H9 (cell line): ENCODE data around the gene NUDT8. TPM values are rescaled to one million over a fixed set of nuclear protein-coding genes. Genes with fewer than 3 reads are reported as not detected.

Experiments
- DNase-seq: peaks from one replicate; pipeline ENCODE4 v3.0.0-alpha.2; 2017
- H2AFZ ChIP-seq: one replicate; pipeline ENCODE4 v1.6.1; 2013; ENCODE audit warnings: mild to moderate bottlenecking, low read length, control low read depth, moderate library complexity
- H2AK5ac ChIP-seq: 2 replicates; pipeline ENCODE4 v1.6.1; 2013; ENCODE audit warnings: low read length, control low read depth, mixed read lengths; ENCODE audit not compliant: insufficient read length
- H2BK120ac ChIP-seq: one replicate; pipeline ENCODE4 v1.6.1; 2013; ENCODE audit warnings: low read depth, mild to moderate bottlenecking, low read length, control low read depth, inconsistent platforms; ENCODE audit not compliant: poor library complexity, severe bottlenecking
- H2BK12ac ChIP-seq: 2 replicates; pipeline ENCODE4 v1.6.1; 2013; ENCODE audit warnings: low read length, control low read depth, mixed read lengths, low read depth; ENCODE audit not compliant: insufficient read length
- H2BK15ac ChIP-seq: 2 replicates; pipeline ENCODE4 v1.6.1; 2013; ENCODE audit warnings: low read depth, low read length, control low read depth
- H2BK20ac ChIP-seq: one replicate; pipeline ENCODE4 v1.6.1; 2013; ENCODE audit warnings: low read depth, mild to moderate bottlenecking, low read length, control low read depth, inconsistent platforms; ENCODE audit not compliant: poor library complexity, severe bottlenecking
- H2BK5ac ChIP-seq: 2 replicates; pipeline ENCODE4 v1.6.1; 2013; ENCODE audit warnings: low read length, control low read depth, mixed read lengths; ENCODE audit not compliant: insufficient read length
- H3K14ac ChIP-seq: 2 replicates; pipeline ENCODE4 v1.6.1; 2013; ENCODE audit warnings: low read length, control low read depth; ENCODE audit not compliant: insufficient read depth
- H3K18ac ChIP-seq: 2 replicates; pipeline ENCODE4 v1.6.1; 2013; ENCODE audit warnings: low read depth, mild to moderate bottlenecking, mixed read lengths, low read length, control low read depth; ENCODE audit not compliant: insufficient read length
- H3K23ac ChIP-seq: 2 replicates; pipeline ENCODE4 v1.6.1; 2013; ENCODE audit warnings: low read length, control low read depth, mixed read lengths, low read depth; ENCODE audit not compliant: insufficient read length
- H3K23me2 ChIP-seq: 2 replicates; pipeline ENCODE4 v1.6.1; 2013; ENCODE audit warnings: low read depth, mild to moderate bottlenecking, mixed read lengths, low read length, control low read depth; ENCODE audit not compliant: insufficient read length, poor library complexity, severe bottlenecking
- H3K27ac ChIP-seq: 2 replicates; pipeline ENCODE4 v1.5.1; 2013; ENCODE audit warnings: low read length, control low read depth, mixed read lengths, low read depth; ENCODE audit not compliant: insufficient read length
- H3K27me3 ChIP-seq: 2 replicates; pipeline ENCODE4 v1.6.1; 2013; ENCODE audit warnings: low read length, control low read depth, inconsistent platforms; ENCODE audit not compliant: insufficient read depth
- H3K4ac ChIP-seq: 2 replicates; pipeline ENCODE4 v1.6.1; 2013; ENCODE audit warnings: low read depth, mild to moderate bottlenecking, control low read depth, inconsistent platforms, low read length, moderate library complexity
- H3K4me1 ChIP-seq: 2 replicates; pipeline ENCODE4 v1.6.1; 2013; ENCODE audit warnings: low read length, control low read depth, inconsistent platforms; ENCODE audit not compliant: insufficient read depth
- H3K4me2 ChIP-seq: 2 replicates; pipeline ENCODE4 v1.6.1; 2013; ENCODE audit warnings: low read length, control low read depth, mixed read lengths; ENCODE audit not compliant: insufficient read length, insufficient read depth
- H3K56ac ChIP-seq: 2 replicates; pipeline ENCODE4 v1.6.1; 2013; ENCODE audit warnings: low read depth, mild to moderate bottlenecking, mixed read lengths, low read length, control low read depth; ENCODE audit not compliant: insufficient read length
- H3K79me1 ChIP-seq: 2 replicates; pipeline ENCODE4 v1.6.1; 2013; ENCODE audit warnings: low read depth, mild to moderate bottlenecking, moderate library complexity, low read length, control low read depth, inconsistent platforms; ENCODE audit not compliant: insufficient read depth, poor library complexity, severe bottlenecking
- H3K79me2 ChIP-seq: 2 replicates; pipeline ENCODE4 v1.6.1; 2013; ENCODE audit warnings: low read length, control low read depth, inconsistent platforms; ENCODE audit not compliant: insufficient read depth
- H3K9ac ChIP-seq: 2 replicates; pipeline ENCODE4 v1.6.1; 2013; ENCODE audit warnings: low read length, control low read depth, mixed read lengths; ENCODE audit not compliant: insufficient read length; ENCODE audit errors: extremely low read depth
- H3K9me3 ChIP-seq: one replicate; pipeline ENCODE4 v1.6.1; 2013; ENCODE audit warnings: low read depth, low read length, inconsistent platforms; ENCODE audit not compliant: control insufficient read depth
- H3T11ph ChIP-seq: one replicate; pipeline ENCODE4 v1.6.1; 2013; ENCODE audit warnings: mild to moderate bottlenecking, low read length, control low read depth, inconsistent platforms
- H4K20me1 ChIP-seq: one replicate; pipeline ENCODE4 v1.6.1; 2013; ENCODE audit not compliant: control insufficient read depth, insufficient read length, insufficient read depth
- H4K5ac ChIP-seq: 2 replicates; pipeline ENCODE4 v1.6.1; 2013; ENCODE audit warnings: low read depth, mild to moderate bottlenecking, mixed read lengths, low read length, control low read depth; ENCODE audit not compliant: insufficient read length
- H4K8ac ChIP-seq: replicated peaks from 2 replicates; pipeline ENCODE4 v1.6.1; 2013; ENCODE audit warnings: low read length, control low read depth, mixed read lengths, low read depth; ENCODE audit not compliant: insufficient read length
- H4K91ac ChIP-seq: 2 replicates; pipeline ENCODE4 v1.6.1; 2013; ENCODE audit warnings: low read depth, mild to moderate bottlenecking, moderate library complexity, mixed read lengths, low read length, control low read depth; ENCODE audit not compliant: insufficient read length
- H3K27ac Mint-ChIP-seq, 3 experiments: 2 replicates in 2 of 3; 3 replicates in 1 of 3; pipeline ENCODE4 v1.8.0; 2020 to 2021; ENCODE audit warnings: mixed read lengths in 3 of 3, mild to moderate bottlenecking in 1 of 3, moderate library complexity in 1 of 3
- H3K27me3 Mint-ChIP-seq: 2 replicates; pipeline ENCODE4 v1.8.0; 2021; ENCODE audit warnings: low read depth, mild to moderate bottlenecking, moderate library complexity, mixed read lengths
- H3K36me3 Mint-ChIP-seq, 3 experiments: 2 replicates in 2 of 3; 3 replicates in 1 of 3; pipeline ENCODE4 v1.8.0; 2020 to 2021; ENCODE audit warnings: low read depth in 3 of 3, mixed read lengths in 3 of 3; ENCODE audit not compliant: insufficient read depth in 1 of 3
- H3K4me1 Mint-ChIP-seq, 2 experiments: 2 replicates each; pipeline ENCODE4 v1.8.0; 2020; ENCODE audit warnings: mixed read lengths in 2 of 2
- H3K4me3 Mint-ChIP-seq, 2 experiments: 2 replicates in 1 of 2; 3 replicates in 1 of 2; pipeline ENCODE4 v1.8.0; 2020 to 2021; ENCODE audit warnings: mild to moderate bottlenecking in 2 of 2, mixed read lengths in 2 of 2, moderate library complexity in 1 of 2
- H3K9me3 Mint-ChIP-seq, 2 experiments: 2 replicates in 1 of 2; 3 replicates in 1 of 2; pipeline ENCODE4 v1.8.0; 2020; ENCODE audit warnings: mild to moderate bottlenecking in 2 of 2, mixed read lengths in 2 of 2, moderate library complexity in 1 of 2
- WGBS: extraction: QIAGEN DNeasy Blood & Tissue Kit; methylation state at CpG from one replicate; pipeline ENCODE4 v1.1.7; 2013; ENCODE audit warnings: missing lambda C conversion rate, low lambda C conversion rate, mixed read lengths; ENCODE audit not compliant: insufficient read length; ENCODE audit errors: extremely low coverage; 5-methylcytosine and 5-hydroxymethylcytosine counted together
- total RNA-seq: library from RNA; stranded (reverse); gene quantifications from 2 replicates; pipeline ENCODE4 v1.2.1, GENCODE V29; 2021
- TF ChIP-seq, protein P1 (sequence below): fragments of 200-600 bp; sonication (generic); conservative IDR thresholded peaks from 3 replicates; pipeline ENCODE4 v1.8.0; 2021; ENCODE audit warnings: antibody characterized with exemption, mild to moderate bottlenecking

NUDT8 gene
- total RNA-seq, 1 experiment from 2014 or later = 6.5 TPM

DNA sequence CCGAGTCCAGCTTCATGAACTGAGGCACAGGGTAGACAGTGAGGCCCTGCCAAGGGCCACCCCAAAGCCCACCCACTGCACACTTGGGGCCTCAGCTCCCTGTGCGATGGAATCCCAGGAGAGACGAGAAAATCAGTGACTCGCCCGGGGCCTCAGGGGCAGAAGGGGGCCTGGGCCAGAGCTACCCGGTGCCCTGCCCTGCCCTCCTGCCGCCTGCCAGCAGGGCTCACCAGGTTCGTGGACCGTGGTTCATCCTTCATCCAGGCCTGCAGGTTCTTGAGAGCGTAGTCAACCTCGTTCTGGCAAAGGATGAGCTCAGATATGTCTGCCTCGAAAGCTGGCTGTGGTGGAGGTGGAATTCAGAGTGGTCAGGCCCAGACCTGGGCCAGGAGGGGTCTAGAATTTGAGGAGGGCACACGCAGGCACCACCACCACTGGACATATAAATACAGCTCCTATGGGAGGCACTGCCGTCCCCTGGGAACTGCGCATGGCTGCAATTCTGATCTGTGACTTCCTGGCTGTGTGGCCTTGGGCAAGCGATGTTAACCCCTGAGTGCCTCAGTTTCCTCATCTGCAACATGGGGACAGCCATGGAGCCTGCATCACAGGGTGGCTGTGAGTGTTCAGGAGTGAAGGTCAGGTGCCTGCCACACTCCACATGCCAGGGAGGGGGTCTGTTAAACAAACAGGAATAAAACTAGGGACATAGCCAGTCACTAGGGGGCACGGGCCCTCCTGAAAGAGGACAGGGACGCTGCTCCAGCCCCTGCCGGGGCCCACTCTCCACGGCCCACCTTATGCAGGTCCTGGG is 37.1 kb upstream of the NUDT8 start:
- Histone ChIP-seq H3K27me3 (no peaks in the 10 kb centered on the region), H3K4me2 (no peak overlapping the region), H2AFZ (no peak overlapping the region), H3T11ph (no peak overlapping the region), H3K27ac (no peak overlapping the region), H3K23me2 (no peaks in the 10 kb centered on the region), H3K23ac (no peak overlapping the region), H3K18ac (no peak overlapping the region), H3K9ac (no peak overlapping the region), H2AK5ac (no peak overlapping the region), H4K5ac (no peak overlapping the region), H3K4ac (no peak overlapping the region), H4K91ac (no peak overlapping the region), H3K56ac (no peak overlapping the region), H2BK120ac (no peak overlapping the region), H2BK15ac (no peak overlapping the region), H4K20me1 (no peaks in the 10 kb centered on the region), H3K9me3 (no peaks in the 10 kb centered on the region), H2BK12ac (no peak overlapping the region), H3K79me2 (no peaks in the 10 kb centered on the region), H3K4me1 (no peaks in the 10 kb centered on the region), H2BK20ac (no peak overlapping the region), H3K79me1 (no peaks in the 10 kb centered on the region), H4K8ac (no peak overlapping the region), H3K14ac (no peak overlapping the region), H2BK5ac (no peak overlapping the region)
- no peaks in the 10 kb centered on the region for H3K9me3 Mint-ChIP-seq
- no CpG with 5 or more reads among the region's 20 CpGs for WGBS
- no peak overlapping the region for H3K4me3 Mint-ChIP-seq
- no peaks in the 10 kb centered on the region for H3K36me3 Mint-ChIP-seq
- peaks cover 7% of the 10 kb centered on the region for H3K27me3 Mint-ChIP-seq
- H3K4me1 Mint-ChIP-seq = no peaks in the 10 kb centered on the region
- TF ChIP-seq, protein P1, sequence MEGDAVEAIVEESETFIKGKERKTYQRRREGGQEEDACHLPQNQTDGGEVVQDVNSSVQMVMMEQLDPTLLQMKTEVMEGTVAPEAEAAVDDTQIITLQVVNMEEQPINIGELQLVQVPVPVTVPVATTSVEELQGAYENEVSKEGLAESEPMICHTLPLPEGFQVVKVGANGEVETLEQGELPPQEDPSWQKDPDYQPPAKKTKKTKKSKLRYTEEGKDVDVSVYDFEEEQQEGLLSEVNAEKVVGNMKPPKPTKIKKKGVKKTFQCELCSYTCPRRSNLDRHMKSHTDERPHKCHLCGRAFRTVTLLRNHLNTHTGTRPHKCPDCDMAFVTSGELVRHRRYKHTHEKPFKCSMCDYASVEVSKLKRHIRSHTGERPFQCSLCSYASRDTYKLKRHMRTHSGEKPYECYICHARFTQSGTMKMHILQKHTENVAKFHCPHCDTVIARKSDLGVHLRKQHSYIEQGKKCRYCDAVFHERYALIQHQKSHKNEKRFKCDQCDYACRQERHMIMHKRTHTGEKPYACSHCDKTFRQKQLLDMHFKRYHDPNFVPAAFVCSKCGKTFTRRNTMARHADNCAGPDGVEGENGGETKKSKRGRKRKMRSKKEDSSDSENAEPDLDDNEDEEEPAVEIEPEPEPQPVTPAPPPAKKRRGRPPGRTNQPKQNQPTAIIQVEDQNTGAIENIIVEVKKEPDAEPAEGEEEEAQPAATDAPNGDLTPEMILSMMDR = no peak
- H3K27ac Mint-ChIP-seq = no peak overlapping the region
- DNase-seq = no peak
